A673 (cell line): Measurements from ENCODE around the gene KLHL1. TPM values are rescaled to one million over a fixed set of nuclear protein-coding genes. Genes with fewer than 3 reads are reported as not detected.

Source experiments
- BruUV-seq: library from RNA; stranded (reverse); fragments of 400-500 nt; replicated peaks from 2 replicates; lab custom pipeline; 2021; lab: Mats Ljungman, UMichigan
- CTCF ChIA-PET: fragments of 300-600 bp; sonication (Branson Sonifier 250); formaldehyde crosslinking; loops from one replicate; lab custom pipeline; 2022; ENCODE audit warnings: antibody characterized with exemption; lab: Charles Lee
- POLR2A ChIA-PET: fragments of 300-600 bp; sonication (Branson Sonifier 250); formaldehyde crosslinking; loops from one replicate; lab custom pipeline; 2022; ENCODE audit warnings: antibody characterized with exemption; ENCODE audit not compliant: low non-redundant PET; lab: Charles Lee
- DNase-seq: peaks from one replicate; pipeline ENCODE4 v3.0.0-alpha.2; 2015; ENCODE audit warnings: low spot score
- H3K27ac ChIP-seq: fragments of 200-600 bp; sonication (generic); 2 replicates; pipeline ENCODE4 v1.5.1; 2016; ENCODE audit warnings: mixed run types, low read depth, mild to moderate bottlenecking, mixed read lengths, antibody characterized with exemption, low read length; ENCODE audit not compliant: poor library complexity, severe bottlenecking
- H3K27me3 ChIP-seq: fragments of 200-600 bp; sonication (generic); replicated peaks from 2 replicates; pipeline ENCODE4 v1.6.1; 2017; ENCODE audit warnings: mixed run types, low read depth, mild to moderate bottlenecking, mixed read lengths, antibody characterized with exemption, low read length; ENCODE audit not compliant: insufficient read depth, poor library complexity
- H3K36me3 ChIP-seq: fragments of 200-600 bp; sonication (generic); 2 replicates; pipeline ENCODE4 v1.6.1; 2016; ENCODE audit warnings: mixed run types, mild to moderate bottlenecking, mixed read lengths, antibody characterized with exemption, low read length; ENCODE audit not compliant: insufficient read depth, poor library complexity, severe bottlenecking
- H3K4me1 ChIP-seq: fragments of 200-600 bp; sonication (generic); 2 replicates; pipeline ENCODE4 v1.6.1; 2017; ENCODE audit warnings: mixed run types, mild to moderate bottlenecking, mixed read lengths, antibody characterized with exemption, low read length; ENCODE audit not compliant: insufficient read depth, poor library complexity, severe bottlenecking
- H3K4me3 ChIP-seq: fragments of 200-600 bp; sonication (generic); 2 replicates; pipeline ENCODE4 v1.5.1; 2016; ENCODE audit warnings: low read depth, mixed run types, mild to moderate bottlenecking, mixed read lengths, low read length; ENCODE audit not compliant: poor library complexity, severe bottlenecking
- H3K9me3 ChIP-seq: fragments of 200-600 bp; sonication (generic); 2 replicates; pipeline ENCODE4 v1.6.1; 2016; ENCODE audit warnings: mixed run types, low read depth, mild to moderate bottlenecking, mixed read lengths, antibody characterized with exemption, low read length; ENCODE audit not compliant: poor library complexity, severe bottlenecking
- EZH2 ChIP-seq: fragments of 200-600 bp; sonication (generic); IDR thresholded peaks from 2 replicates; pipeline ENCODE4 v1.6.1; 2017; ENCODE audit warnings: borderline replicate concordance, low read depth, mild to moderate bottlenecking, mixed read lengths, antibody characterized with exemption, low read length; ENCODE audit not compliant: poor library complexity, severe bottlenecking
- intact Hi-C: fragments of 100-400 bp; cut with micrococcal nuclease; formaldehyde crosslinking; loops from one replicate; pipeline ENCODE4 v1.10.0; 2022; ENCODE audit not compliant: unreplicated experiment
- total RNA-seq: library from RNA; stranded (reverse); gene quantifications from 2 replicates; pipeline ENCODE4 v1.2.3, GENCODE V29; 2021
- TF ChIP-seq, protein P1 (sequence below): fragments of 300-800, 200-600 bp; sonication (generic); conservative IDR thresholded peaks from 2 replicates; pipeline ENCODE4 v1.5.1; 2017; ENCODE audit warnings: low read depth, mild to moderate bottlenecking, antibody characterized with exemption, low read length, moderate library complexity, mixed read lengths

KLHL1 gene
- total RNA-seq, 1 experiment from 2014 or later: not detected

DNA sequence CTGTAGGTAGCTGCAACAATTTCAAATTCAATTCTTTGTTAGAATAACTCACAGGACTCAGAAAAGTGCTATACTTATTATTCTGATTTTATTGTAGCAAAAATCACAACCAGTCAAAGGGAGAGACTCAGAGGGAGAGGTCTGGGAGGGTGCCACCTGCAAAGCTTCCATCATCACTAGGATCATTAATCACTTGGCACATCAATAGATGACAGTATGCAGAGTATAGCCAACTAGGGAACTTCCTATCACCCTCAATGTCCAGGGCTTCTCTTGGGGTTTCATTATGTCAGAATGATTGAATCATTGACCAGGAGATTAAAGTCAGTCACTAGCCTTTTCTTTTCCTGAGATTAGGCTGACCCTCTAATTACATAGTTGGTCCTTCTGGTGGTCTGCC, 432.0 kb downstream of the KLHL1 start:
- ChIA-PET CTCF (no interaction called here), POLR2A (no interaction called here)
- no peak for TF ChIP-seq EZH2
- TF ChIP-seq, protein P1, sequence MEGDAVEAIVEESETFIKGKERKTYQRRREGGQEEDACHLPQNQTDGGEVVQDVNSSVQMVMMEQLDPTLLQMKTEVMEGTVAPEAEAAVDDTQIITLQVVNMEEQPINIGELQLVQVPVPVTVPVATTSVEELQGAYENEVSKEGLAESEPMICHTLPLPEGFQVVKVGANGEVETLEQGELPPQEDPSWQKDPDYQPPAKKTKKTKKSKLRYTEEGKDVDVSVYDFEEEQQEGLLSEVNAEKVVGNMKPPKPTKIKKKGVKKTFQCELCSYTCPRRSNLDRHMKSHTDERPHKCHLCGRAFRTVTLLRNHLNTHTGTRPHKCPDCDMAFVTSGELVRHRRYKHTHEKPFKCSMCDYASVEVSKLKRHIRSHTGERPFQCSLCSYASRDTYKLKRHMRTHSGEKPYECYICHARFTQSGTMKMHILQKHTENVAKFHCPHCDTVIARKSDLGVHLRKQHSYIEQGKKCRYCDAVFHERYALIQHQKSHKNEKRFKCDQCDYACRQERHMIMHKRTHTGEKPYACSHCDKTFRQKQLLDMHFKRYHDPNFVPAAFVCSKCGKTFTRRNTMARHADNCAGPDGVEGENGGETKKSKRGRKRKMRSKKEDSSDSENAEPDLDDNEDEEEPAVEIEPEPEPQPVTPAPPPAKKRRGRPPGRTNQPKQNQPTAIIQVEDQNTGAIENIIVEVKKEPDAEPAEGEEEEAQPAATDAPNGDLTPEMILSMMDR: no peak
- no peak for DNase-seq
- Histone ChIP-seq H3K4me3 (no peak overlapping the region), H3K27me3 (no peaks in the 10 kb centered on the region), H3K27ac (no peak overlapping the region), H3K4me1 (no peaks in the 10 kb centered on the region), H3K36me3 (no peaks in the 10 kb centered on the region), H3K9me3 (no peaks in the 10 kb centered on the region)
- BruUV-seq: no TSS peak
- intact Hi-C loops: no loop called here

DNA sequence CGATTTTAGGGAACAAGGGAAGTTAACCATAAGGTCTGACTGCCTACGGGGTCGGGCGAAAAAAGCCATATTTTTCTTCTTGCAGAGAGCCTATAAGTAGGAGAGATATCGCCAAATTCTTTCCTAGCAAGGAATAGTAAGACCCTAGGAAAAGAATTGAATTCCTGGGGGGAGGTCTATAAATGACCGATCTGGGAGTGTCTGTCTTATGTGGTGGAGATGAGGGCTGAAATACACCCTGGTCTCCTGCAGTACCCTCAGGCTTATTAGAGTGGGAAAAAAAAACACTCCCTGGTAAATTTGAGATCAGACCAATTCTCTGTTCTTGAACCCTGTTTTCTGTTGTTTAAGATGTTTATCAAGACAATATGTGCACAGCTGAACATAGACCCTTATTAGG, 448.1 kb downstream of the KLHL1 start:
- Histone ChIP-seq H3K4me3 (no peak overlapping the region), H3K4me1 (no peaks in the 10 kb centered on the region), H3K36me3 (no peaks in the 10 kb centered on the region), H3K27me3 (no peaks in the 10 kb centered on the region), H3K9me3 (peaks cover 11% of the 10 kb centered on the region), H3K27ac (no peak overlapping the region)
- TF ChIP-seq, protein P1: no peak
- TF ChIP-seq EZH2: no peak
- CTCF ChIA-PET: no interaction called here
- intact Hi-C loops: no loop called here
- no peak for DNase-seq
- no TSS peak for BruUV-seq
- POLR2A ChIA-PET: no interaction called here

DNA sequence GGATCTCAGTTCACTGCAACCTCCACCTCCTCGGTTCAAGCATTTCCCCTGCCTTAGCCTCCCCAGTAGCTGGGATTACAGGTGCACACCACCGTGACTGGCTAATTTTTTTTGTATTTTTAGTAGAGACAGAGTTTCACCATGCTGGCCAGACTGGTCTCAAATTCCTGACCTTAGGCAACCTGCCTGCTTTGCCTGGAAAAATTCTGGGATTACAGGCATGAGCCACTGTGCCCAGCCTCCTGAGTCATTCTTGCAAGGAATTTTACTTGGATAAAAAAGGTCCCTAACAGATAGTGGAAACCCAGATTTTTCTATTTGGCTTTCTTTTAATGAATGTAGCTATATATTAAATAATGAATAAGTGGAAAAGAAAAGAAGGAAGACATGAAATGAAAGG, 450.6 kb downstream of the KLHL1 start:
- Histone ChIP-seq H3K4me1 (no peaks in the 10 kb centered on the region), H3K36me3 (no peaks in the 10 kb centered on the region), H3K9me3 (peaks cover 11% of the 10 kb centered on the region), H3K27me3 (no peaks in the 10 kb centered on the region), H3K4me3 (no peak overlapping the region), H3K27ac (no peak overlapping the region)
- TF ChIP-seq EZH2: no peak
- TF ChIP-seq, protein P1: no peak
- POLR2A ChIA-PET: no interaction called here
- DNase-seq: no peak
- CTCF ChIA-PET: no interaction called here
- no TSS peak for BruUV-seq
- intact Hi-C loops: no loop called here
